GM21423 (cell line): ENCODE measurements around the gene OTUB1.
"Not testable (repeated sequence)": the region's sequence is repeated elsewhere in the genome, so short reads cannot be mapped to it uniquely, and the experiment has no call there.

Experiments used
- ATAC-seq: cut with Tn5 transposase; IDR thresholded peaks from one replicate; pipeline ENCODE4 v1.9.1; 2021; ENCODE audit warnings: mild to moderate bottlenecking, moderate library complexity; ENCODE audit not compliant: unreplicated experiment

OTUB1 gene

DNA sequence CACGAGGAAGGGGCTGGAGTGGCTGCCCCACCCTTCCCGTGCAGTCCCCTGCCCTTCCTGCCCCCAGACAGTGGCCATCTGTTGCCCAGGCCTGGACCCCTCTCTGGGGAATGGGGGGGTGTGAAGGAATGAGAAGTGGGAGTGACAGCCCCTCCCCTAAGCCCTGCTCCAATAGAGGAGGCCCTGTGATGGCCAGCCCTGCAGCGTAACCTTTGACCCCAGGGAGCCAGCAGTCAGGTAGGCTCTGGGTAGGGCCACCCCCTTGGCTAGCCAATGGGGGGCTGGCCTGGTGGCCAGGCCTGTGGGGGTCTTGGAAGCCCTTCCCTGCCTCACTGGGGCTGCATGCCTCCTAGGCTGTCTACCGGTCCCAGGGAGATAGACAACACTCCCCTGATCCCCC, 56.1 kb downstream of the OTUB1 start:
- no peak for ATAC-seq

DNA sequence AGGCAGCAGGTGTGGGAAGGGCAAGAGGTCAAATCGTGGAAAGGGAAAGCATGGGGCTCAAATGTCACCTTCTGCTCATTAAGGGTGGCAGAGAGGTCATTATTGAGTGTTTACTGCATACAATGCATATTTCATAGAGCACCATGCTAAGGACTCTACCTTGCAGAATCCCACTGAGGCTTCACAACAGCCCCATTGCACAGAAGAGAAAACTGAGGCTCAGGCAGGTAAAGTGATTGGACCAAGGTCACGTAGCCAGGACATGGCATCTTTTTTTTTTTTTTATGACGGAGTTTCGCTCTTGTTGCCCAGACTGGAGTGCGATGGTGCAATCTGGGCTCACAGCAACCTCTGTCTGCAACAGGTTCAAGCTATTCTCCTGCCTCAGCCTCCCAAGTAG, 57.3 kb downstream of the OTUB1 start:
- no peak for ATAC-seq

- no peak for ATAC-seq
These were observed 58.6 kb downstream of the OTUB1 start for GRCh38 chr11:64044730-64045393.

- no peak for ATAC-seq
These were observed 59.5 kb downstream of the OTUB1 start for GRCh38 chr11:64045700-64046099.

DNA sequence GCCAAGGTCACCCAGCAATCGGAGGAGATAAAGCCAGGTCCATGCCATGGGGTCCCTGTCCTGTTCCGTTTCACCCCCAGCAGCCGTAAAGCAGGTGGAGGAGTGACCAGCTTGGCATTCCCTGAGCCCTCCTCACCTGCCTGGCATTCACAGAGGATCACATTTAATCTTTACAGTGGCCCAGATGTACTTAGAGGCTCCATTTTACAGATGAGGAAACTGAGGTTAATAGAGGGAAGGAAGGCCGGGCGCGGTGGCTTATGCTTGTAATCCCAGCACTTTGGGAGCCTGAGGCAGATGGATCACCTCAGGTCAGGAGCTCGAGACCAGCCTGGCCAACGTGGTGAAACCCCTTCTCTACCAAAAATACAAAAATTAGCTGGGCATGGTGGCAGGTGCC, 61.1 kb downstream of the OTUB1 start:
- not testable (repeated sequence) for ATAC-seq
